Activated T-cell treated with anti-CD3 and anti-CD28 coated beads, Interleukin-2, amount 50 U/mL, for 24 hours (primary cell): ENCODE data around the gene PID1.

Source experiments
- DNase-seq: peaks from one replicate; pipeline ENCODE4 v3.0.0-alpha.2; 2020
- H3K27ac Mint-ChIP-seq: 2 replicates; pipeline ENCODE4 v1.8.0; 2020; ENCODE audit warnings: mild to moderate bottlenecking, mixed read lengths
- H3K27me3 Mint-ChIP-seq: 2 replicates; pipeline ENCODE4 v1.8.0; 2020; ENCODE audit warnings: mixed read lengths
- H3K36me3 Mint-ChIP-seq: 2 replicates; pipeline ENCODE4 v1.8.0; 2020; ENCODE audit warnings: low read depth, mixed read lengths
- H3K4me1 Mint-ChIP-seq: 2 replicates; pipeline ENCODE4 v1.8.0; 2020; ENCODE audit warnings: low read depth, mixed read lengths
- H3K4me3 Mint-ChIP-seq: 2 replicates; pipeline ENCODE4 v1.8.0; 2020; ENCODE audit warnings: mild to moderate bottlenecking, moderate library complexity, mixed read lengths
- H3K9me3 Mint-ChIP-seq: 2 replicates; pipeline ENCODE4 v1.8.0; 2020; ENCODE audit warnings: mixed read lengths

The PID1 gene

GRCh38 chr2:229178706-229179105 lies 92.4 kb downstream of the PID1 start:
- peaks cover 7% of the 10 kb centered on the region for H3K9me3 Mint-ChIP-seq
- H3K27me3 Mint-ChIP-seq, result no peaks in the 10 kb centered on the region
- no peaks in the 10 kb centered on the region for H3K36me3 Mint-ChIP-seq
- DNase-seq, result no peak
- H3K4me1 Mint-ChIP-seq, result no peaks in the 10 kb centered on the region
- H3K27ac Mint-ChIP-seq, result no peak overlapping the region
- no peak overlapping the region for H3K4me3 Mint-ChIP-seq

- Mint-ChIP-seq H3K4me1 (no peaks in the 10 kb centered on the region), H3K27me3 (no peaks in the 10 kb centered on the region), H3K27ac (no peak overlapping the region), H3K9me3 (peaks cover 7% of the 10 kb centered on the region), H3K36me3 (no peaks in the 10 kb centered on the region), H3K4me3 (no peak overlapping the region)
- DNase-seq, result no peak
Observed at GRCh38 chr2:229178117-229178516, 93.0 kb downstream of the PID1 start.

- no peak overlapping the region for H3K27ac Mint-ChIP-seq
- no peaks in the 10 kb centered on the region for H3K4me1 Mint-ChIP-seq
- no peaks in the 10 kb centered on the region for H3K27me3 Mint-ChIP-seq
- DNase-seq, result no peak
- H3K9me3 Mint-ChIP-seq, result peaks cover 7% of the 10 kb centered on the region
- no peaks in the 10 kb centered on the region for H3K36me3 Mint-ChIP-seq
- no peak overlapping the region for H3K4me3 Mint-ChIP-seq
Observed at GRCh38 chr2:229176136-229176535, 95.0 kb downstream of the PID1 start.

GRCh38 chr2:229175497-229175863 lies 95.6 kb downstream of the PID1 start:
- no peaks in the 10 kb centered on the region for H3K27me3 Mint-ChIP-seq
- H3K4me3 Mint-ChIP-seq, result no peak overlapping the region
- no peak overlapping the region for H3K27ac Mint-ChIP-seq
- H3K4me1 Mint-ChIP-seq, result no peaks in the 10 kb centered on the region
- DNase-seq, result no peak
- peaks cover 7% of the 10 kb centered on the region for H3K9me3 Mint-ChIP-seq
- no peaks in the 10 kb centered on the region for H3K36me3 Mint-ChIP-seq

GRCh38 chr2:229174794-229175496 lies 96.1 kb downstream of the PID1 start:
- H3K27ac Mint-ChIP-seq, result no peak overlapping the region
- no peaks in the 10 kb centered on the region for H3K4me1 Mint-ChIP-seq
- H3K9me3 Mint-ChIP-seq, result peaks cover 7% of the 10 kb centered on the region
- H3K27me3 Mint-ChIP-seq, result no peaks in the 10 kb centered on the region
- no peak overlapping the region for H3K4me3 Mint-ChIP-seq
- no peak for DNase-seq
- no peaks in the 10 kb centered on the region for H3K36me3 Mint-ChIP-seq

- H3K36me3 Mint-ChIP-seq, result no peaks in the 10 kb centered on the region
- H3K9me3 Mint-ChIP-seq, result peaks cover 7% of the 10 kb centered on the region
- no peak overlapping the region for H3K27ac Mint-ChIP-seq
- DNase-seq, result no peak
- H3K4me1 Mint-ChIP-seq, result no peaks in the 10 kb centered on the region
- no peak overlapping the region for H3K4me3 Mint-ChIP-seq
- H3K27me3 Mint-ChIP-seq, result no peaks in the 10 kb centered on the region
Observed at GRCh38 chr2:229173825-229174359, 97.2 kb downstream of the PID1 start.

GRCh38 chr2:229170916-229171315 lies 100.2 kb downstream of the PID1 start:
- Mint-ChIP-seq H3K36me3 (no peaks in the 10 kb centered on the region), H3K4me1 (no peaks in the 10 kb centered on the region), H3K9me3 (peaks cover 6% of the 10 kb centered on the region), H3K27ac (no peak overlapping the region), H3K4me3 (no peak overlapping the region), H3K27me3 (no peaks in the 10 kb centered on the region)
- DNase-seq, result no peak

- H3K27me3 Mint-ChIP-seq, result no peaks in the 10 kb centered on the region
- H3K36me3 Mint-ChIP-seq, result no peaks in the 10 kb centered on the region
- H3K9me3 Mint-ChIP-seq, result peaks cover 3% of the 10 kb centered on the region
- no peak overlapping the region for H3K4me3 Mint-ChIP-seq
- DNase-seq, result no peak
- H3K4me1 Mint-ChIP-seq, result no peaks in the 10 kb centered on the region
- H3K27ac Mint-ChIP-seq, result no peak overlapping the region
Observed at GRCh38 chr2:229170171-229170570, 100.9 kb downstream of the PID1 start.

GRCh38 chr2:229169751-229170150 lies 101.3 kb downstream of the PID1 start:
- Mint-ChIP-seq H3K36me3 (no peaks in the 10 kb centered on the region), H3K27me3 (no peaks in the 10 kb centered on the region), H3K27ac (no peak overlapping the region), H3K4me1 (no peaks in the 10 kb centered on the region), H3K9me3 (peaks cover 3% of the 10 kb centered on the region), H3K4me3 (no peak overlapping the region)
- no peak for DNase-seq

GRCh38 chr2:229164545-229165249 lies 106.4 kb downstream of the PID1 start:
- Mint-ChIP-seq H3K36me3 (no peaks in the 10 kb centered on the region), H3K27ac (no peak overlapping the region), H3K4me1 (no peaks in the 10 kb centered on the region), H3K4me3 (no peak overlapping the region), H3K27me3 (no peaks in the 10 kb centered on the region), H3K9me3 (peaks cover 1% of the 10 kb centered on the region)
- DNase-seq, result no peak

GRCh38 chr2:229163893-229164292 lies 107.2 kb downstream of the PID1 start:
- Mint-ChIP-seq H3K36me3 (no peaks in the 10 kb centered on the region), H3K27me3 (no peaks in the 10 kb centered on the region), H3K9me3 (peaks cover 2% of the 10 kb centered on the region), H3K4me3 (no peak overlapping the region), H3K4me1 (no peaks in the 10 kb centered on the region), H3K27ac (no peak overlapping the region)
- no peak for DNase-seq

GRCh38 chr2:229162015-229162414 lies 109.1 kb downstream of the PID1 start:
- Mint-ChIP-seq H3K4me1 (no peaks in the 10 kb centered on the region), H3K36me3 (no peaks in the 10 kb centered on the region), H3K27ac (no peak overlapping the region), H3K27me3 (no peaks in the 10 kb centered on the region), H3K9me3 (peaks cover 2% of the 10 kb centered on the region), H3K4me3 (no peak overlapping the region)
- DNase-seq, result no peak

- Mint-ChIP-seq H3K36me3 (no peaks in the 10 kb centered on the region), H3K9me3 (peaks cover 2% of the 10 kb centered on the region)
Observed at GRCh38 chr2:229160984-229161383, 110.1 kb downstream of the PID1 start.

GRCh38 chr2:229160180-229160579 lies 110.9 kb downstream of the PID1 start:
- Mint-ChIP-seq H3K4me1 (no peaks in the 10 kb centered on the region), H3K27me3 (no peaks in the 10 kb centered on the region), H3K9me3 (peaks cover 2% of the 10 kb centered on the region), H3K27ac (no peak overlapping the region), H3K4me3 (no peak overlapping the region), H3K36me3 (no peaks in the 10 kb centered on the region)
- DNase-seq, result no peak

More at GRCh38 chr2:229160984-229161383, 110.1 kb downstream of the PID1 start:
- Mint-ChIP-seq H3K4me3 (no peak overlapping the region), H3K4me1 (no peaks in the 10 kb centered on the region), H3K27me3 (no peaks in the 10 kb centered on the region), H3K27ac (no peak overlapping the region)
- no peak for DNase-seq

GRCh38 chr2:229159405-229159804 lies 111.7 kb downstream of the PID1 start:
- no peaks in the 10 kb centered on the region for H3K27me3 Mint-ChIP-seq
- H3K4me1 Mint-ChIP-seq, result no peaks in the 10 kb centered on the region
- no peak overlapping the region for H3K27ac Mint-ChIP-seq
- H3K9me3 Mint-ChIP-seq, result peaks cover 2% of the 10 kb centered on the region
- DNase-seq, result no peak
- no peak overlapping the region for H3K4me3 Mint-ChIP-seq
- no peaks in the 10 kb centered on the region for H3K36me3 Mint-ChIP-seq
